ENCODE data around the gene TAF10.

TAF10 gene

DNA sequence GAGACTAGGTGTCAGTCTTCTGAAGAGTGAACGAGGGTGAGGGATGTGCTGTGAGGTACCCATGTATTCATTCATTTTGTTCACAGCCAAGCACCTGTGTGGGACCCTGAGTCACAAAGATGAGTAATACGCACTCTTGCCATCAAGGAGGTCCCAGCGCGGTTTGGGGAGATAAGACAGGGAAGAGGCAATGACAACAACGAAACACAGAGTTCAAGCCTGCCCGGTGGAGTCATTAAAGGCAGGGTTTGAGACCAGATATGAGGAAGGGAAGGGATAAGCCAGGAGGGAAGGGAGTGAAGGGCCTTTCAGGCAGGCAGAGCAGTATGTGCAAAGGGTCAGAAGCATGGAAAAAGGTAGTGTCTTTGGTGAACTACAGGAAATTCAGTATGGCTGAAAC, 39.0 kb upstream of the TAF10 start:
- POLR2A ChIA-PET, result no interaction called here
- CTCF ChIA-PET, result no interaction called here
- TF ChIP-seq FOXM1 (IDR thresholded peaks at IDR 0.05; ENCODE audit: borderline replicate concordance), result no peak
- TF ChIP-seq, protein P1, sequence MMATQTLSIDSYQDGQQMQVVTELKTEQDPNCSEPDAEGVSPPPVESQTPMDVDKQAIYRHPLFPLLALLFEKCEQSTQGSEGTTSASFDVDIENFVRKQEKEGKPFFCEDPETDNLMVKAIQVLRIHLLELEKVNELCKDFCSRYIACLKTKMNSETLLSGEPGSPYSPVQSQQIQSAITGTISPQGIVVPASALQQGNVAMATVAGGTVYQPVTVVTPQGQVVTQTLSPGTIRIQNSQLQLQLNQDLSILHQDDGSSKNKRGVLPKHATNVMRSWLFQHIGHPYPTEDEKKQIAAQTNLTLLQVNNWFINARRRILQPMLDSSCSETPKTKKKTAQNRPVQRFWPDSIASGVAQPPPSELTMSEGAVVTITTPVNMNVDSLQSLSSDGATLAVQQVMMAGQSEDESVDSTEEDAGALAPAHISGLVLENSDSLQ (IDR thresholded peaks at IDR 0.05), result no peak
- TF ChIP-seq SP1 (IDR thresholded peaks at IDR 0.05), result no peak
- TF ChIP-seq TARDBP (IDR thresholded peaks at IDR 0.05), result no peak
- TF ChIP-seq LEF1 (IDR thresholded peaks at IDR 0.05; ENCODE audit: borderline replicate concordance), result no peak
- no peak for TF ChIP-seq NFRKB (IDR thresholded peaks at IDR 0.05)
- TF ChIP-seq FOXK2 (IDR thresholded peaks at IDR 0.05), result no peak
- no peak for TF ChIP-seq ARNT (IDR thresholded peaks at IDR 0.05)
- TF ChIP-seq FOXA1 (IDR thresholded peaks at IDR 0.05), result no peak
- TF ChIP-seq ZNF384 (IDR thresholded peaks at IDR 0.05), result no peak
- TF ChIP-seq ELF4 (IDR thresholded peaks at IDR 0.05), result no peak
- no peak for TF ChIP-seq BHLHE40 (IDR thresholded peaks at IDR 0.05; ENCODE audit: borderline replicate concordance)
- no peak for TF ChIP-seq L3MBTL2 (conservative IDR thresholded peaks at IDR 0.05)
- no peak for TF ChIP-seq CTBP1 (IDR thresholded peaks at IDR 0.05; ENCODE audit: borderline replicate concordance)
- TF ChIP-seq SUZ12 (IDR thresholded peaks at IDR 0.05), result no peak
- no peak for DNase-seq (ENCODE audit: extremely low spot score)

DNA sequence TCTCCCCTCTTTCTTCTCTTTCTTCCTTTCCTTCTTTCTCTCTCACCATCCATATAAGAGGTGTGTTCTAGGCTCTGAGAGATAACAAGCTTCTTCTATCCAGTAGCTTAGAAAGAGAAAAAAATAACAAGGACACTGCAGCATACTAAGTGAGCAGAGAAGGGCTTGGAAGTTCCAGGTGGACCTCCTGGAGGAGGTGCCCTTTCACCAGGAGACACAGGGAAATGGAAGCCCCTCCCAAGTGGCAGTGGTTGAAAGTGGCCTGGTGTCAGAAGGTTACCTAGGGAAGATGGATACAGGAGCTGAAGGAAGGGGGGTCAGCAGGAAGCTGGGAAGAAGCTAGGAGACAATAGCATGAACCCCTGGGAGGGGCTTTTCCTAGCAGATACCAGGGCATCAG, 38.1 kb upstream of the TAF10 start:
- POLR2A ChIA-PET, result interaction anchor here (1.4 kb wide), 2 partner anchors 33 to 38 kb away, joined by 4 to 10 read pairs; partner anchors contain the start of genes MRPL17 and TAF10
- DNase-seq (ENCODE audit: extremely low spot score), result no peak
- TF ChIP-seq ELF4 (IDR thresholded peaks at IDR 0.05) (no peak), L3MBTL2 (conservative IDR thresholded peaks at IDR 0.05) (no peak), FOXK2 (IDR thresholded peaks at IDR 0.05) (no peak), FOXM1 (IDR thresholded peaks at IDR 0.05; ENCODE audit: borderline replicate concordance) (no peak), ZNF384 (IDR thresholded peaks at IDR 0.05) (no peak), TARDBP (IDR thresholded peaks at IDR 0.05) (no peak), ARNT (IDR thresholded peaks at IDR 0.05) (no peak)
- CTCF ChIA-PET, result no interaction called here

DNA sequence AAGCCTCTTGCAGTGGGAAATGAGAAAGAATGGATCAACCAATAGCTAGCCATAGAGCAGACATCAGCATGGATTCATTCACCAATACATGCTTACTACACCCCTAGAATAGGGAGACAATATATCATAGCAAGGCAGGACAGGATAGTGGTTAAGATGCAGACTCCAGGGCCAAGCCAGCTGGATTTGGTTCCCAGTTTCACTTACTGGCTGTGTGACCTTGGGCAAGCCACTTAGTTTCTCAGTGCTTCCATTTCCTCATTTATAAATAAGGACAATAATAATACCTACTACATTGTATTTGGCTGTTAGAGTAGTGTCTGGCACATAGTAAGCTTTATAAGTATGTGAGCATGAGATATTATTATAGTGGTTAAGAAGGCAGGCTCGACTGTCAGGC, 36.5 kb upstream of the TAF10 start:
- ChIA-PET CTCF (no interaction called here), POLR2A (no interaction called here)
- TF ChIP-seq SUZ12 (IDR thresholded peaks at IDR 0.05) (no peak), FOXM1 (IDR thresholded peaks at IDR 0.05; ENCODE audit: borderline replicate concordance) (no peak), HDGF (IDR thresholded peaks at IDR 0.05; ENCODE audit: borderline replicate concordance) (no peak), ARNT (IDR thresholded peaks at IDR 0.05) (no peak), NFRKB (IDR thresholded peaks at IDR 0.05) (no peak), ZNF384 (IDR thresholded peaks at IDR 0.05) (no peak), BHLHE40 (IDR thresholded peaks at IDR 0.05; ENCODE audit: borderline replicate concordance) (no peak), L3MBTL2 (conservative IDR thresholded peaks at IDR 0.05) (no peak)
- TF ChIP-seq, protein P1 (IDR thresholded peaks at IDR 0.05), result no peak
- DNase-seq (ENCODE audit: extremely low spot score), result no peak

DNA sequence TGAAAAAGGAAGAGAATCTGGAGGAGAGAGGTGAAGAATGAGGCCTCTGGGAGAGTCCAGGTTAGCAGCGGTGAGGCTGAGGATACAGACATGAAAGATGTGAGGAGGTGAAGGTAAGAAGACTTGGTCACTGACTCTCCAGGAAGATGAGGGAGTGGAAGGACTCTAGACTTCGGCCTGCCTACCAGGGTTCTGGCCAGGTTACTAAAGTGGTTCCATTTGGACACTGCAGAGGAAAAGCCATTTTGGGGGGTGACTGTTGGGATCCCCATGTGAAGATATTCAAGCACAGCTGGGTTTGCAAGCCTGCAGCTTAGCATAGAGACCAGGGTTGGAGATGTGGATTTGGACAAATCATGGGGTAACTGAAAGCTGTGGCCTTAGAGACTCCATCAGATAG, 35.8 kb upstream of the TAF10 start:
- CTCF ChIA-PET, result no interaction called here
- TF ChIP-seq ELF4 (IDR thresholded peaks at IDR 0.05) (no peak), CTBP1 (IDR thresholded peaks at IDR 0.05; ENCODE audit: borderline replicate concordance) (no peak), FOXA1 (IDR thresholded peaks at IDR 0.05) (no peak), L3MBTL2 (conservative IDR thresholded peaks at IDR 0.05) (no peak), FOXM1 (IDR thresholded peaks at IDR 0.05; ENCODE audit: borderline replicate concordance) (no peak), ARNT (IDR thresholded peaks at IDR 0.05) (no peak), SUZ12 (IDR thresholded peaks at IDR 0.05) (no peak), TARDBP (IDR thresholded peaks at IDR 0.05) (no peak), LEF1 (IDR thresholded peaks at IDR 0.05; ENCODE audit: borderline replicate concordance) (no peak), BHLHE40 (IDR thresholded peaks at IDR 0.05; ENCODE audit: borderline replicate concordance) (no peak), NFRKB (IDR thresholded peaks at IDR 0.05) (no peak), SP1 (IDR thresholded peaks at IDR 0.05) (no peak), ZNF384 (IDR thresholded peaks at IDR 0.05) (no peak), HDGF (IDR thresholded peaks at IDR 0.05; ENCODE audit: borderline replicate concordance) (no peak), FOXK2 (IDR thresholded peaks at IDR 0.05) (no peak)
- TF ChIP-seq, protein P1 (IDR thresholded peaks at IDR 0.05), result no peak
- POLR2A ChIA-PET, result no interaction called here
- DNase-seq (ENCODE audit: extremely low spot score), result no peak

DNA sequence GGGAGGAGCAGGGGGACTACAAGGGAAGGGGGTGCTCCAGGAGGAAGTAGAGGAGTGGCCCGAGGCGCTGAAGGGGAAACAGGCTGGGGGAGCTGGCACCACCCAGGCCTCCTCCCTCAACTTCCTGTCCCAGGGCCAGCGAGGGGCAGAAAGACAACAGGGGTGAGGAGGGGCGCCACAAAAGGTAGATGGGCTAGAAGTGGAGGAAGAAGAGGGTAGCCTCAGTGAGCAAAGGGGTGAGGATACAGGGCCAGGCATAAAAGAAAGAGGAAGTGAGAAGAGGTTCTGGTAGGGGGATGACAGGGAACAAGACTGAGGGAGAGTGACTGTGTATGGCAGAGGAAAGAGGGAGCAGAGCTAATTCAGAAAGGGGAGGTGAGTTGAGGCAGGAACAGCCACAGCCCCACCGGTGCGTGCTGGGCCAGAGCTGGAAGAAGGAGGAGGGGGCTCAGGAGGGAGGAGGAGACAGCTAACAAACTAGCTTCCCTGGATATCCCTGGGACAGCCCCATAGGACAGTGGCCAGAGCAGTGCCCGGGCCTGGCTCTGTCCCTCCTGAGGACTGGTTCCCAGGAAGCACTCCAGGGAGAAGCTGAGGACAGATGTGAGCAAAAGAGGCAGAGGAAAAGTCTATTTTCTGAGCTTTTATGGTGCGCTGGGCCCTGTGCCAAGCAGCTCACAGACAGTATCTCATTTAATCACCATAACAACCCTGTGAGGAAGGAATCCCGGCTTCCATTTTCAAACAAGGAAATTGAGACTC, 35.1 kb upstream of the TAF10 start:
- TF ChIP-seq CTBP1 (IDR thresholded peaks at IDR 0.05; ENCODE audit: borderline replicate concordance), result no peak
- no peak for DNase-seq (ENCODE audit: extremely low spot score)
- ChIA-PET CTCF (interaction anchor here (0.8 kb wide), 1 partner anchor 36 kb away, joined by 3 read pairs; the partner anchor contains the start of gene MRPL17), POLR2A (interaction anchor here (0.7 to 0.9 kb wide), 2 partner anchors 9 to 12 kb away, joined by 3 read pairs; no protein-coding TSS in a partner anchor)

DNA sequence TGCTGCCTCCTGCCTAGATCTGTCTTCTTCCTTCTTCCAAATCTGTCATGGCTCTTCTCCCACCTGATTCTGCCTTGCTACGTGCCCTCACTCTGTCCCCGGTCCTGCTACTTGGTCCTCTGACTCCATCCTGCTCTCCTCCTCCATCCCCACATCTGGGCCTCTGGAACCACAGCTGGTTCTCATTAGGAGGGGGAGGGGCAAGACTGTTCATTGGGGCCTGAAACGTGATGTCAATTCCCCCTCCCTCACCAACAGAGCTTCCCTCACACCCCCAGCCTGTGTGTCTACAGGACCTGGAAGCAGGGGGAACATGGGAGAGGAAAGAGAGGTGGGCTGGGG, 34.5 kb upstream of the TAF10 start:
- DNase-seq (ENCODE audit: extremely low spot score), result no peak
- ChIA-PET CTCF (interaction anchor here (0.8 kb wide), 1 partner anchor 37 kb away, joined by 3 read pairs; the partner anchor contains the start of gene MRPL17), POLR2A (interaction anchor here (0.7 to 0.9 kb wide), 2 partner anchors 9 to 11 kb away, joined by 3 read pairs; no protein-coding TSS in a partner anchor)
- TF ChIP-seq TARDBP (IDR thresholded peaks at IDR 0.05) (no peak), CTBP1 (IDR thresholded peaks at IDR 0.05; ENCODE audit: borderline replicate concordance) (no peak), ARNT (IDR thresholded peaks at IDR 0.05) (no peak), ZNF384 (IDR thresholded peaks at IDR 0.05) (no peak), BHLHE40 (IDR thresholded peaks at IDR 0.05; ENCODE audit: borderline replicate concordance) (no peak), SP1 (IDR thresholded peaks at IDR 0.05) (no peak)

All from HEK293T (cell line).